Type B pancreatic cell (in vitro differentiated cells): ENCODE data around the gene SMG6. TPM values are rescaled to one million over a fixed set of nuclear protein-coding genes. Genes with fewer than 3 reads are reported as not detected.
A peak's percentile ranks its signal among the peaks of the same experiment; 100 is the strongest.

Source experiments
- DNase-seq: peaks from one replicate; pipeline ENCODE4 v3.0.0; 2021; ENCODE audit warnings: mixed read lengths; ENCODE audit not compliant: unreplicated experiment; ENCODE audit errors: extremely low spot score
- H3K27ac Mint-ChIP-seq: 2 replicates; pipeline ENCODE4 v1.8.0; 2021; ENCODE audit warnings: mild to moderate bottlenecking, mixed read lengths
- H3K27me3 Mint-ChIP-seq: 2 replicates; pipeline ENCODE4 v1.8.0; 2021; ENCODE audit warnings: mixed read lengths
- H3K36me3 Mint-ChIP-seq: 2 replicates; pipeline ENCODE4 v1.8.0; 2021; ENCODE audit warnings: mixed read lengths
- H3K4me1 Mint-ChIP-seq: one replicate; pipeline ENCODE4 v1.8.0; 2021; ENCODE audit warnings: mixed read lengths; ENCODE audit not compliant: unreplicated experiment
- H3K4me3 Mint-ChIP-seq: 2 replicates; pipeline ENCODE4 v1.8.0; 2021; ENCODE audit warnings: mild to moderate bottlenecking, mixed read lengths
- H3K9me3 Mint-ChIP-seq: 2 replicates; pipeline ENCODE4 v1.8.0; 2021; ENCODE audit warnings: mixed read lengths
- CTCF ChIP-seq: fragments of 200-600 bp; sonication (generic); conservative IDR thresholded peaks from 2 replicates; pipeline ENCODE4 v1.5.0; 2021; ENCODE audit warnings: antibody characterized with exemption, mild to moderate bottlenecking
- total RNA-seq: library from RNA; stranded (reverse); gene quantifications from 2 replicates; pipeline ENCODE4 v1.2.1, GENCODE V29; 2021; ENCODE audit warnings: low replicate concordance

SMG6 gene
- total RNA-seq, 1 donor from 2014 or later, result 39.0 TPM

GRCh38 chr17:2187758-2188157 is 115.8 kb downstream of the SMG6 start:
- DNase-seq, result no peak
- Mint-ChIP-seq H3K36me3 (peaks cover 49% of the 10 kb centered on the region), H3K27me3 (no peaks in the 10 kb centered on the region), H3K4me1 (peaks cover 19% of the 10 kb centered on the region), H3K4me3 (no peak overlapping the region), H3K9me3 (no peaks in the 10 kb centered on the region), H3K27ac (no peak overlapping the region)
- no peak for TF ChIP-seq CTCF

- H3K9me3 Mint-ChIP-seq, result no peaks in the 10 kb centered on the region
- peaks cover 52% of the 10 kb centered on the region for H3K36me3 Mint-ChIP-seq
- DNase-seq, result no peak
- TF ChIP-seq CTCF, result no peak
- H3K4me3 Mint-ChIP-seq, result no peak overlapping the region
- H3K27ac Mint-ChIP-seq, result no peak overlapping the region
- H3K27me3 Mint-ChIP-seq, result no peaks in the 10 kb centered on the region
- peaks cover 19% of the 10 kb centered on the region for H3K4me1 Mint-ChIP-seq
Measured at GRCh38 chr17:2186937-2187336, 116.6 kb downstream of the SMG6 start.

- DNase-seq, result no peak
- Mint-ChIP-seq H3K4me3 (no peak overlapping the region), H3K36me3 (peaks cover 53% of the 10 kb centered on the region), H3K27ac (no peak overlapping the region), H3K9me3 (no peaks in the 10 kb centered on the region), H3K27me3 (no peaks in the 10 kb centered on the region), H3K4me1 (peaks cover 32% of the 10 kb centered on the region)
- no peak for TF ChIP-seq CTCF
Measured at GRCh38 chr17:2184993-2185931, 118.3 kb downstream of the SMG6 start.

GRCh38 chr17:2183346-2183745 is 120.2 kb downstream of the SMG6 start:
- peaks cover 51% of the 10 kb centered on the region for H3K36me3 Mint-ChIP-seq
- TF ChIP-seq CTCF, result no peak
- no peak for DNase-seq
- H3K27me3 Mint-ChIP-seq, result no peaks in the 10 kb centered on the region
- H3K9me3 Mint-ChIP-seq, result no peaks in the 10 kb centered on the region
- H3K4me1 Mint-ChIP-seq, result peaks cover 40% of the 10 kb centered on the region
- H3K27ac Mint-ChIP-seq, result no peak overlapping the region
- H3K4me3 Mint-ChIP-seq, result no peak overlapping the region

GRCh38 chr17:2181897-2182448 is 121.6 kb downstream of the SMG6 start:
- Mint-ChIP-seq H3K4me3 (peak overlapping the region; percentile 52), H3K4me1 (peaks cover 52% of the 10 kb centered on the region), H3K36me3 (peaks cover 44% of the 10 kb centered on the region), H3K27me3 (no peaks in the 10 kb centered on the region), H3K27ac (peak overlapping the region; percentile 51), H3K9me3 (no peaks in the 10 kb centered on the region)
- no peak for DNase-seq
- TF ChIP-seq CTCF, result no peak
